ENCODE data around the gene MYRFL. TPM values are rescaled to one million over a fixed set of nuclear protein-coding genes. Genes with fewer than 3 reads are reported as not detected.
A peak's percentile ranks its signal among the peaks of the same experiment; 100 is the strongest.

MYRFL gene
- total RNA-seq, 1 donor from 2014 or later = 0.18 TPM

- Mint-ChIP-seq H3K36me3 (peaks cover 50% of the 10 kb centered on the region), H3K27ac (no peak overlapping the region), H3K27me3 (ENCODE audit: low read depth) (no peaks in the 10 kb centered on the region), H3K9me3 (peaks cover 16% of the 10 kb centered on the region), H3K4me3 (no peak overlapping the region), H3K4me1 (no peaks in the 10 kb centered on the region)
- TF ChIP-seq CTCF (IDR thresholded peaks at IDR 0.05; ENCODE audit: unreplicated experiment) = no peak
- DNase-seq (ENCODE audit: low spot score in 2 of 2, unreplicated experiment in 2 of 2) = no peak
Measured at GRCh38 chr12:69810870-69811498, 14.0 kb upstream of the MYRFL start.

- Mint-ChIP-seq H3K27me3 (ENCODE audit: low read depth) (no peaks in the 10 kb centered on the region), H3K4me3 (no peak overlapping the region)
Measured at GRCh38 chr12:69816082-69816481, 8.9 kb upstream of the MYRFL start.

GRCh38 chr12:69821032-69821455 is 4.0 kb upstream of the MYRFL start:
- H3K27me3 Mint-ChIP-seq (ENCODE audit: low read depth) = no peaks in the 10 kb centered on the region
- DNase-seq (ENCODE audit: low spot score in 2 of 2, unreplicated experiment in 2 of 2) = no peak
- TF ChIP-seq CTCF (IDR thresholded peaks at IDR 0.05; ENCODE audit: unreplicated experiment) = no peak
- no peaks in the 10 kb centered on the region for H3K9me3 Mint-ChIP-seq
- peaks cover 32% of the 10 kb centered on the region for H3K4me1 Mint-ChIP-seq
- H3K4me3 Mint-ChIP-seq = no peak overlapping the region
- peak overlapping the region; percentile 91 for H3K27ac Mint-ChIP-seq
- peaks cover 3% of the 10 kb centered on the region for H3K36me3 Mint-ChIP-seq

More at GRCh38 chr12:69816082-69816481, 8.9 kb upstream of the MYRFL start:
- Mint-ChIP-seq H3K9me3 (peaks cover under 1% of the 10 kb centered on the region), H3K4me1 (peaks cover 12% of the 10 kb centered on the region), H3K27ac (no peak overlapping the region), H3K36me3 (peaks cover 18% of the 10 kb centered on the region)
- no peak for DNase-seq (ENCODE audit: low spot score in 2 of 2, unreplicated experiment in 2 of 2)
- TF ChIP-seq CTCF (IDR thresholded peaks at IDR 0.05; ENCODE audit: unreplicated experiment) = no peak

GRCh38 chr12:69821456-69822159 is 3.4 kb upstream of the MYRFL start:
- no peak overlapping the region for H3K4me3 Mint-ChIP-seq
- H3K9me3 Mint-ChIP-seq = no peaks in the 10 kb centered on the region
- no peaks in the 10 kb centered on the region for H3K27me3 Mint-ChIP-seq (ENCODE audit: low read depth)
- no peak for TF ChIP-seq CTCF (IDR thresholded peaks at IDR 0.05; ENCODE audit: unreplicated experiment)
- peaks cover 3% of the 10 kb centered on the region for H3K36me3 Mint-ChIP-seq
- no peak for DNase-seq (ENCODE audit: low spot score in 2 of 2, unreplicated experiment in 2 of 2)
- peak overlapping the region; percentile 91 for H3K27ac Mint-ChIP-seq
- H3K4me1 Mint-ChIP-seq = peaks cover 32% of the 10 kb centered on the region

- DNase-seq (ENCODE audit: low spot score in 2 of 2, unreplicated experiment in 2 of 2) = no peak
- H3K27me3 Mint-ChIP-seq (ENCODE audit: low read depth) = no peaks in the 10 kb centered on the region
- H3K36me3 Mint-ChIP-seq = peaks cover 3% of the 10 kb centered on the region
- peak overlapping the region; percentile 91 for H3K27ac Mint-ChIP-seq
- no peak for TF ChIP-seq CTCF (IDR thresholded peaks at IDR 0.05; ENCODE audit: unreplicated experiment)
- H3K4me1 Mint-ChIP-seq = peaks cover 32% of the 10 kb centered on the region
- H3K9me3 Mint-ChIP-seq = no peaks in the 10 kb centered on the region
- H3K4me3 Mint-ChIP-seq = no peak overlapping the region
Measured at GRCh38 chr12:69822201-69822860, 2.7 kb upstream of the MYRFL start.

Data from mesothelial cell of epicardium (in vitro differentiated cells).